Left hindlimb (tissue), 1 donor: Measurements from ENCODE around the gene TWIST1.

ENCODE experiments used
- DNase-seq: peaks from one replicate; pipeline ENCODE4 v3.0.0-alpha.2; 2018

The TWIST1 gene

GRCh38 chr7:19113002-19113350, 4.5 kb downstream of the TWIST1 start:
- no peak for DNase-seq

DNA sequence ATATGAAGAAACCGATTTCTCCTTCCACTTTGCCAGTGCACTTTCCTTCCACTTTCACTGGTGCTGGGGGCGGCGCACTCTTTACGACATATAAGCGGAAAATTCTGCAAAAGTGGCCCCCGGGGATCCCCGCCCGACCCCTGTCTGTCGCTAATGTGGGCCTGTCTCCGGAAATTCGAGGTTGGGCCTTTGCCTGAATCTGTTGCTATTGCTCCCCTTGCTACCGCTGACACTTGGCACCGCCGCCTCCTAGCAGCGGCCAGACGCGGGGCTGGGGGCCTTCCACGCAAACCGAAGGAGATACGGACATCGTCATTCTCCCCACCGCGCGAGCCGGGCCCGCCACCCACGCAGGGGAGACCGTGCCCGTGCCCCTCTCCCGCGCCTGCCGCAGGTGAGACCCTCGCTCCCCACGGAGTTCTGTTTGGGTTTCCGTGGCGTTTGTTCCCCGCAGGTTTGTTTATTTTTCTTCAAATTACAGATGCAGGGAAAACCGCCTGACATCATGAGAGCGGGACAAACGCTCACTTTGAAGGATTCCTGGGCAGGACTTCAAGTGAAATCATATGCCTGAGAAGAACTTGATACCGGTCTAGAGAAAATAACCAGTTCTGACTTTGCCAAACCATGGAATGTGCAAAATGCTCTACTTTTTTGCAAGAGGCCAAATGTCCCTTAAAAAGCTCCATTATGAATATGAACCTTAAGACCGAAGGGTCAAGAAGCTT, 5.0 kb downstream of the TWIST1 start:
- DNase-seq: peak; percentile 71

DNA sequence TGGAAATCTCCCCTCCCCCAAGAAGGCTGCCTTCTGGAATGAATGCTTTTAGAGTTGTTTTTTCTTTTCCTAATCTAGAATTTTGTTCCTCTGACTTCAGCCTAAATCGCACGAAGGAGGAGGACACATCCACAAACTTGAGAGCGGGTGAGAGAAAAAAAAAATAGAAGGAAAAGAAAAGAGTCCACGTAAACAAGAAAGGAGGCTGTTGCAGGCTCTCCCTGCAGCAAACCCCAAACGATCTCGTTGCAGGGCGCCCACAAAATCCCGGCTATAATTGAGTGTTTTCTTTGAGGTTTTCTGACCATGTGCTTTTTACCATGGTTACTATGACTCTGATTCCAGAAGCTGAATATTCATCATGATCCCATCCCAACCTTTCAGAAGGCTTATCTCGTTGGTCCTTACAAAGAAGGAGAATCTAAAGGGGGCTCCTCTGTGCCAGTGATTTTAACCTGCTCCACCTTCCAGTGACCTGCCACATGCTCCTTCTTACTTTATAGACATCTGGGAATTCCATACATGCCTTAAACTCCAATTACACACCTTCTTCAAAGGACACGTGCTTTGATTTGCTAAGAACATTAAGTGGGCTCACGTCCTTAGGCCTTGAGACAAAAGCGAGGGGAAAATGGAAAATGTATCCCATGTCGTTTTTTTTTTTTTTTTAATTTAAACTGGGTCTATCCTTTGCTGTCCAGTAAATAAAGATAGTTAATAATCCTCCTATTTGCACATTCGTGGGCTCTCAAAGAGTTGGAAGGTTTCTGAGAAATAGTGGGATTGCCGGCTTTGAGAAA, 5.8 kb downstream of the TWIST1 start:
- peak; percentile 60 for DNase-seq

DNA sequence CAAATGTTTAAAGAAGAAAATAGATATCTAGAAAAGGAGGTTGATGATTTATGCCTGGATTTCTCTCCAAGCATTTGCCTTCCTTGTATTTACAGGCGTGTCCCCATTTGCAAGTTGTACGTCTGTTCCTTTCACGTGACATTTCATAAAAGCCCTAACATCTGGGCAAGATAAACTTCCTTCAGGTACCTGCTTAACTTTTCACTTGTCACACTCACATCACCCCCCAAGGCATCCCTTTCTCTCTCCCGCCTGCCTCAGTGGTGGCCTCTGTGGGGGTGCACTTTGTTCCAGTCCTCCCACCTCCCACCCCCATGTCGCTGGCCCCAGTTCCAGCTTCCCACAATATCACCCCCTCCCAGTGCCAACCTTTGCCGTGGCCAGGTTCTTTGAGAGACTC, 6.7 kb downstream of the TWIST1 start:
- no peak for DNase-seq

- no peak for DNase-seq
Measured at GRCh38 chr7:19110026-19110730, 7.3 kb downstream of the TWIST1 start.

- no peak for DNase-seq
Measured at GRCh38 chr7:19109000-19109946, 8.2 kb downstream of the TWIST1 start.

GRCh38 chr7:19107356-19108146, 9.9 kb downstream of the TWIST1 start:
- peak; percentile 74 for DNase-seq

GRCh38 chr7:19107081-19107355, 10.4 kb downstream of the TWIST1 start:
- no peak for DNase-seq

DNA sequence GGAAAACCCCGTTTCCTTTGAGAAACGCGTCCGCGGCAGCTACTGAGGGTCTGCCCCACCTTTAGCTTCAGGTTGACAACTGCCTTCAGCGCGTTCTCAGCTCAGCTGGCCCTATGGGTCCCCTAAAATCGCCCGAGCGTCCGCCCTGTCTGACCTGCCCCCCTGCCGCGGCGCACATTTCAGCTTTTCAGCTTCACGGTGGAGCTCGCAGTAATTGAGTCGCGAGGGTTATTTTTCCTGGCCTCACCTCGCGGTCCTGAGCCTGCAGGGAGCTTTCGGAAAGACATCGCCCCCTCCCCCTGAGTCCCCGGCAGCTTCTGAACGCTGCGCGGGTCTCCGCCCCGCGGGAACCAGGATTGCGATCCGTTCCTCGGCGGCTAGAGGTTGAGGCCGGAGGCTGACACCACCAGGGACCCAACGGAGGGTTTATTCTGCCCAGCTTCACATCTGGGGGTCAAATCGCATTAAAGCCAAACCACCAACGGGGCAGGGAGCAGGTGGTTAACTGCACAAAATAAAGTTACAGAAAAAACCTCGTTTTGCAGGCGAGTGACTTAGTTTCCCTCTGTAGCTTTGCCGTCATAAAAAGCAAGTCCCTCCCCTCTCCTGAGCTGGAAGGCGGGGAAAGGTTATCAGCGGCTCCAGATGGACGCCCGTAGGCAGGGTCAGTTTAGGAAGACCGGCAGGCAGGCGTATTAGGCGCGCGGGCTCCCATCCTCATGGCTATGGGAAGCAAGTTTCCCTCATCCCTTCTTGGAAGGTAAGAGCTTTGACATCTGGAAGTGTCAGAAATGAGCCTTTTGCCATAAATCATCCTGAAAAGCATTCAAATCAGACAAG, 11.0 kb downstream of the TWIST1 start:
- peak; percentile 52 for DNase-seq

DNA sequence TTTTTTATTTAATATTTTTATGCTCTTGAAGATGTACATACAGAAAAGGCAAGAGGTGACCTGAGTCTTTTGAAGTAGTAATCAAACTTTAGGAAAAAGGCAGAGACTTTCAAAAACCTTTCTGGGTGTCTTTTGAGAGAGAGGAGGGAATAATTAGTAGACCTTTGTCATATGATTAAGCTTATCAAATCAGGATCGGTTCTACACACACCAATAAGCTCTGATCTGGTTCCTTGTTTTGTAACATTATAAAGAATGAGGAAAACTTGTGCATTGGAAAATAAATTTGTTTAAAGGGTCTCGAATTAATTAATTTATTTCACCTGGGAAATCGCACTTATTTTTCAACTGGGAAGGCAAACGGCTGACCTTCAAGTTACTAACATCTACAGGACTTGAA, 11.9 kb downstream of the TWIST1 start:
- DNase-seq: no peak

- DNase-seq: no peak
Measured at GRCh38 chr7:19104811-19105210, 12.6 kb downstream of the TWIST1 start.

DNA sequence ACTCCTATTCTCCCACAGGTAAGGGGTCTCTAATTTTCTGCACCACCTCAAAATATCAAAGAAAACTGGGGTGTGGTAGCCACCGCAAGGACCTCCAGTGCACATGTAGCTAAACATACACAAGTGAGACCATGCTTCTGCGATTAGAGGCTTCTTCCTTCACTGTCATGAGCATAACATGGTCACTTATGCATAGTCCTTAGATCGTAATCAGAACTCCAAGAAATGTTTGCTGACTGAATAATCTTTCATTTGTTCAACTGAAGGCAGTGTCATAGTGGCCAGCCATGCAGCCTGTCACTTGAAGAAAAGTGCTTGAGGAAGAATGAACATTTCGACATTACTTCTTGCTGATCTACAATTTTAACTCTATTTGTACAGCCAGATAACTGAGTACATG, 14.6 kb downstream of the TWIST1 start:
- no peak for DNase-seq

- DNase-seq: no peak
Measured at GRCh38 chr7:19101909-19102308, 15.5 kb downstream of the TWIST1 start.

GRCh38 chr7:19101472-19101871, 16.0 kb downstream of the TWIST1 start:
- no peak for DNase-seq

GRCh38 chr7:19099924-19100323, 17.5 kb downstream of the TWIST1 start:
- DNase-seq: no peak

DNA sequence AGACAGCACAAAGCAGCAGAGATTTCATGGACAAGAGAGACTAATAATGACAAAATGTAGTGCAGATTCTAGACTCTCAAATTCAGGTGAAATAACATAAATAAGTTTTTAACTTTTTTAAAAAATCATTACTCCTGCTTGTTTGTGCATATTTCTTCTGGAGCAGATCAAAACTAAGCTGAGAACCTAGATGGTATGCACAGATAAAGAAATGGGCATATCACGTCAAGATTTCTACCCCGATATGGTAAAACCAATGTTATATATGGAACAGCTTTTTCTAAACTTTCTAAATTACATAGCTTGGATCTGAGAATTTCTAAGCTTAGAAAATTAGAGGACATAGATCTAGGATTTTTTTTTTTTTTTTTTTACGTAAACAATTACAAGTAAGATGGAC, 18.2 kb downstream of the TWIST1 start:
- no peak for DNase-seq

DNA sequence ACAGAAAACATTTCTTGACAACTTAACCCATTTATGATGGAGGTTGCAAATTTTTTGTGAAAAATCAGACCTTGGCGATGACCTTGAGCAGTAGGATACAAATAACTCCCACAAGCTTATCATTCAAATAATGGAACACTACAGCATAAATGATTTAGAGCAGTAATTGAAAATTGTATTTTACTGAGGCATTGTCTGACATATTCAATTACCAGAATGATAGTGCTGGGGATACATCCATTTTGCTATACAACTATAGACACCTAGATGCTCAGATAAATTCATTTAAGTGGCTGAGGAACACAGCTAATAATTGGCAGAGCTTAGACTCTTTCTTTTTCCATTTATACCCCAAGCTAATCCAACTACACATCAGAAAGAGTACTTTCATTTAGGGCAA, 18.9 kb downstream of the TWIST1 start:
- no peak for DNase-seq

DNA sequence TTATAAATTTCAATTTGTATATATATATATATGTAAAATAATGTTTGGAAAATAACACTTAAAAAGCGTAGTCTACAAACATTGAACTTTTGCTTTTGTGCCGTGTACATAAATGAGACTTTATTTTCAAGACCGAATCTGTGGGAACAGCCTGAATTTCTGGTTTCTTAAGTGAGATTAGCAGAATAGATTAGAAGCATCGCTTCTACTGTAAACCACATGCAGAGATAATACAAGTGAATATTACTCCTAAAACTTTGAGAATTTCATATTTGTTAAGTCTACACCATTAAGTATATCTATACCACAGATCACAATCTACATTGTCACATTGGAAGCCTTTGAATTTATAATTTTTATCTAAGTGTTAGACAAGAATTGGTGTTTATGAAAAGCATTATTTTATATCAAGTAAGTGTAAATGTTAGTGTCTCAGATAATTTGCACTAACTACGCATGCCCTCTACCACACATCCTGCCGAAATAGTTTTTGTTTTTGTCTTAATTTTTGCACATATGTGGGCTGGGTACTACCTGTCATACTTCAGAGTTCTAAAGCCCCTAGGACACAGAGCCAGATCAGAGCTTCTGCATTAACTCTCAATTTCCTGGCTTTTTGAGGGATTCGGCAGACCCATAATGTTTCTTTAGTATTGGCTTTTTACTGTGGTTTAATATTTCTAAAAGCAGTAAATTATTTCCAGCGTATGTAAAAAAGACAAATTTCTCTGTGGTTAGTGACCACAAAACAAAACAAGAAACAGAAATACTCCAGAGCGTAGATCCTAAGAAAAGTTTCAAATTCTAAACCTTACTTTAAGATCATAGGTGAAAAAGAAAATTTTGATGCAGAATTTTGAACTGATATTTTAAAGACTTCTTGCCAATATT, 20.0 kb downstream of the TWIST1 start:
- DNase-seq: no peak

GRCh38 chr7:19095353-19095860, 22.0 kb downstream of the TWIST1 start:
- DNase-seq: no peak
